Gastroesophageal sphincter (tissue), 4 donors: ENCODE measurements around the gene ELOVL6. TPM values are rescaled to one million over a fixed set of nuclear protein-coding genes. Genes with fewer than 3 reads are reported as not detected.

Experiments
- ATAC-seq: fragments of 150-250 bp; one replicate; pipeline ENCODE4 v1.9.1; 2016; ENCODE audit warnings: mild to moderate bottlenecking, moderate library complexity
- H3K27ac ChIP-seq, 4 donors: fragments of 200-600 bp; sonication (generic) in 3 of 4; 1 replicate in 3 of 4; 2 replicates in 1 of 4; pipeline ENCODE4 v1.5.1; 2016 to 2019
- H3K27me3 ChIP-seq: fragments of 200-600 bp; sonication (generic); one replicate; pipeline ENCODE4 v1.5.1; 2019
- H3K36me3 ChIP-seq, 2 donors: fragments of 200-600 bp; sonication (generic); one replicate each; pipeline ENCODE4 v1.5.1; 2019; ENCODE audit warnings: control low read depth in 1 of 2
- H3K4me1 ChIP-seq, 3 donors: fragments of 200-600 bp; sonication (generic); 1 replicate in 2 of 3; 2 replicates in 1 of 3; pipeline ENCODE4 v1.5.1; 2016 to 2019; ENCODE audit warnings: control low read depth in 2 of 3
- H3K4me3 ChIP-seq, 2 donors: fragments of 200-600 bp; sonication (generic); one replicate each; pipeline ENCODE4 v1.5.1; 2019; ENCODE audit warnings: mild to moderate bottlenecking in 1 of 2, moderate library complexity in 1 of 2
- H3K9me3 ChIP-seq, 3 donors: fragments of 200-600 bp; sonication (generic); one replicate each; pipeline ENCODE4 v1.5.1; 2017 to 2019; ENCODE audit warnings: control low read depth in 2 of 3
- CTCF ChIP-seq, 4 experiments: fragments of 200-600 bp in 2 of 4; fragments of 450-650 bp in 2 of 4; sonication (generic) in 1 of 4; IDR thresholded peaks; one replicate each; pipeline ENCODE4 v1.5.1; 2017 to 2019; ENCODE audit warnings: antibody characterized with exemption in 4 of 4, mild to moderate bottlenecking in 2 of 4, moderate library complexity in 2 of 4
- EP300 ChIP-seq: sonication (generic); formaldehyde crosslinking; IDR thresholded peaks from one replicate; pipeline ENCODE4 v1.6.1; 2017; ENCODE audit warnings: antibody characterized with exemption, mild to moderate bottlenecking
- POLR2A ChIP-seq, 2 donors: fragments of 450-650 bp; IDR thresholded peaks; one replicate each; pipeline ENCODE4 v1.6.1; 2017; ENCODE audit warnings: antibody characterized with exemption in 2 of 2, mild to moderate bottlenecking in 2 of 2, moderate library complexity in 1 of 2
- POLR2AphosphoS5 ChIP-seq: sonication (generic); formaldehyde crosslinking; IDR thresholded peaks from one replicate; pipeline ENCODE4 v1.6.1; 2017; ENCODE audit warnings: antibody characterized with exemption
- WGBS, 2 donors: methylation state at CpG; one replicate each; pipeline ENCODE4 v1.1.5; 2018; ENCODE audit warnings: low coverage in 1 of 2; 5-methylcytosine and 5-hydroxymethylcytosine counted together
- total RNA-seq, 4 donors: library from RNA; depleted of rRNA; stranded (reverse); fragments of >200 nt; gene quantifications; one replicate each; pipeline ENCODE4 v1.1.0, GENCODE V29; 2016

The ELOVL6 gene
- total RNA-seq, 4 donors from 2014 or later: 2.7 to 6.0 (median 3.5) TPM

GRCh38 chr4:109996526-109996925 is 201.9 kb downstream of the ELOVL6 start:
- Histone ChIP-seq H3K36me3 (no peaks in the 10 kb centered on the region), H3K27ac (no peak overlapping the region), H3K9me3 (no peaks in the 10 kb centered on the region), H3K4me1 (no peaks in the 10 kb centered on the region), H3K4me3 (no peak overlapping the region), H3K27me3 (no peaks in the 10 kb centered on the region)
- no peak for ATAC-seq
- 30 to 47% methylated on average over 2 to 3 of the region's 3 CpGs for WGBS, 2 donors
- TF ChIP-seq EP300: no peak
- TF ChIP-seq POLR2AphosphoS5: no peak
- no peak for TF ChIP-seq POLR2A (IDR thresholded peaks at IDR 0.05)
- TF ChIP-seq CTCF (IDR thresholded peaks at IDR 0.05): no peak
